ENCODE data around the gene MRPL17.

GRCh38 chr11:6654281-6655019, 28.7 kb downstream of the MRPL17 start:
- no peak for TF ChIP-seq CTCF (IDR thresholded peaks at IDR 0.05; ENCODE audit: poor library complexity)
- no peak for TF ChIP-seq EZH2 (IDR thresholded peaks at IDR 0.05; ENCODE audit: borderline replicate concordance)
- no peak for TF ChIP-seq EZH2phosphoT487 (IDR thresholded peaks at IDR 0.05; ENCODE audit: low read depth, severe bottlenecking, unreplicated experiment)

All from hepatocyte (in vitro differentiated cells).